Stimulated activated naive CD4-positive, alpha-beta T cell (primary cell): Measurements from ENCODE around the gene TMEM109.

Experiments
- DNase-seq, 6 experiments: peaks; one replicate each; lab custom pipeline; 2025; lab: John Stamatoyannopoulos, UW

The TMEM109 gene

DNA sequence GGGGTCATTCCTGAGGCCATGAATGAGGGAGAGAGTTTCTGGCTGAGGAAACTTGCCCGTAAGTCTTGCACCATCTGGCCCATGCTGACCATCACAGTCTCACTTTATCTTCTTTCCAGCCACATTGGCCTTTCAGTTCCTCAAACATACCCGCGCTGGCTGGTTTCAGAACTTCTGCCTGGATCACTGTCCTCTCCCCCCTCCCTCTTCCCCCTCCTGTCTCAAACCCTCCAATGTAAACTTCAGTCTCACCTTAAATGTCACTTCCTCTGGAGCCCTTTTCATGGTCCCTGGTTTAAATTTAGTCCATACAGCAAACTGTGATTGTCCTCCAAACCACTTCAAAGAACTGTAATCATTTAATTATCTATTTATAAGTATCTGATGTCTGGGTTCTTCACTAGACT is 3.7 kb upstream of the TMEM109 start:
- no peak for DNase-seq

DNA sequence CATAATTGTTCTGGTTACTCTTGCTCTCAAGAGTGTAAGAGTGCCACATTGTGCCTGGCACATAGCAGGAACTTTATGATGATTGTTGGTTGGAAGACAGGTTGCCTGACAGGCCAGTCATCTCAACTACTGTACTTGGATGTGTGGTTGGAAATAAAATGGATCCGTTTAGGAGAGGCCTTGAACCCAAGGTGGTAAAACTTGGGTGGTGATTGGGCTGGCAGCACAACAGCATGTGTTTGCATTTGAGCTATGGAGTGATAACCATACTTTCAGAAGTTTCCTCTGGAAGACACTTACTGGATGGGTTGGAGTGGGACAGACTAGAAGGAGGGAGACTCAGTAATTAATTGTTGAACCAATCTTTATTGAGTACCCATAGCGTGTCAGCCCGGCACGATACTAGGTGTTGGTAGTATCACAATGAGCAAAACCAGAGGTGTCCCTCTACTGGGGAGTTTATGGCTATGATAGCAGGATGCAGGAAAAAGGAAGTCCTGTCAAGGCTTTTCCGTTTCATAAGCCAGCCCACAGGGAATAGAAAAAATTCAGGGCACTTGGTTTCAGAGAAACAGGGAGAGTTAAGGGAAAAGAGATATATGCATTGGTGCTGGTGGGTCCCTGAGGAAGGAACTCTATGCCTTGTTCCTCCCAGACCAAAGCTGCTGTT is 3.1 kb upstream of the TMEM109 start:
- DNase-seq = no peak

DNA sequence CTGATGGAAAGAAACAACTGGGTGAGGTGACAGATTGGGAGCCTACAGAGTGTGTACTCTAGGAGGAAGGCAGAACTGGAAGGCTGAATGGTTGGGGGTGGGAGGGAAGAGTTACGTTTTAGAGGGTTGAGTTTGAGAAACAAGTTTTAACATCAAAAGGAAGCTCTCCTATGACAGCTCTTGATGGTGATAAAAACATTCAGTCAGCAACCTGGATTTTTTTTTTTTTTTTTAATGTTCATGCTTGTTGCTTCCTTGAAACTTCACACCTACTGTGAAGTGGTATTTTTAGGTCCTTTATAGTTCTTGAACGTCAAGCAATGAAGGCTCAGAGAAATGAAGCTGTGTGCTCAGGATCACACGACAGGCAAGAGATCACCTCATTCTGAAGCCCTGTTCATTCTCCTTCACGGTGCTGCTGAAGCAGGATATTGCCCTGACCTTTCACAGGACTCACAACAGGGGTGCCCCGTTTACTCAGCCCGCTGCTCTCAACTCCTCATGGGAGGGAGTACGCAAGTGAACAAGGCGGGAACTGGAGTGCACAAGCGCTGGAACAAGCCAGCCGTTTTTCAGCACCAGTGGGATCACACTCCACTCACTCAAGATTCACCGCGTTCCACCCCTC is 1.6 kb upstream of the TMEM109 start:
- DNase-seq = peak; percentile 23 to 82 (median 58)

DNA sequence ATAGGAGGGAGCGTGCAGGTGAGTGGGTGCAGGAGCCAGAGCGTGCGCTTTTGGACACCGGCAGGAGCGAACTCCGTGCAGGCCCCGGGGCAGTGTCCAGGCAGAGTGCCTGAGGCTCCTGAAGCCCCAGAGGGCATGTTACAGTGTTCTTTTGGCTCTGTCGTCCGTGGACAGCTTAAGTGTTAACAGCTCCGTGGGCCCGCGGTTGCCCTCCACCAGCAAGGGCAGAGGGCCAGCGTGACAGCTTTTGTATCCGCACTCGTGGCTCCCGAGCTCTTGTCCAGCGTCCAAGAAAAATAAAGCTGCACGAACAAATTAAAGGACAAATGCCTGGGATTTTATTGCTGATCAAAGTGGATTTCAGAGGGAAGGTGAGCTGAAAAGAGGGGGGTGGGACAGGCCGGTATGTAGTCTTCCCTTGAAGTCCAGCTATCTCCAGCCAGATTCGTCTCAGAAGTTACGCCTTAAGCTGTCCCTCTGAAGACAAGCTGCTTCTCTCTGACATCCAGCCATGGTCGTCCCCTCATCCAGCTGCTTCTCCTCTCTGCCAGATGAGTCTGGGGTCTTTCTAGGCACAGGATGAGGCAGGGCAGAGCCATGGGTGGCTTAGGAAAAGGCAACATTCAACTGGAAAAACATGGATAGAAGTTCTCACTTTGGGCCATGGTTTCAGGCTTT is 968 bp upstream of the TMEM109 start:
- no peak for DNase-seq

DNA sequence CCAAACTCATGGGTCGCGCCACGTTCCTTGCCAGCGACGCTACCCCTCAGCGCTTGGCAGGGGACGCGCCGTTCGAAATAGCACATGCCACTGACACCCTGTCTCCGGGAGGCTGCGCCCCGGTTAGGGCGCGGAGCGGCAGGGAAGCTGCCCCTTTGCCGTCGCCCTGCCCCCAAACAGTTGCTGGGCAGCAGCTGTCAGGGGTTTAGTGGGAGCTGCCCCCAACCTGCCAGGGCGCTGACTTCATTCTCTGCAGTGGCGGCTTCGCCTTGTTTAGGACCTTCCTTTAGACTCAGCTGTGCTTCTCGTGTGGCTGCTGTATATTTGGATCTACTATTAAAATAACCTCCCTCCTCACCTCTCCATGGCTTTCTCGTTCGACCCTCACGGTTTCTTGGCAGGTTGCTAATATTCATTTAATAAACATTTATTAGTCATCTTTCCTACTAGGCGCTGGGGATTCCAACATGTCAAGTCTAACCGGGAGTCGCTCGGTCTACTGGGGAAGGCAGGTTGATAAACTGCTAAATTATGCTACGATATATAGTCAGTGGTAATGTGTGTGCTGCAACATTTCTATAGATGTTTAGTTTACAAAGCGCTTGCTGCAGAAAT is 782 bp downstream of the TMEM109 start:
- DNase-seq = peak in 5 of 6 experiments; percentile 32 to 67 (median 42)

DNA sequence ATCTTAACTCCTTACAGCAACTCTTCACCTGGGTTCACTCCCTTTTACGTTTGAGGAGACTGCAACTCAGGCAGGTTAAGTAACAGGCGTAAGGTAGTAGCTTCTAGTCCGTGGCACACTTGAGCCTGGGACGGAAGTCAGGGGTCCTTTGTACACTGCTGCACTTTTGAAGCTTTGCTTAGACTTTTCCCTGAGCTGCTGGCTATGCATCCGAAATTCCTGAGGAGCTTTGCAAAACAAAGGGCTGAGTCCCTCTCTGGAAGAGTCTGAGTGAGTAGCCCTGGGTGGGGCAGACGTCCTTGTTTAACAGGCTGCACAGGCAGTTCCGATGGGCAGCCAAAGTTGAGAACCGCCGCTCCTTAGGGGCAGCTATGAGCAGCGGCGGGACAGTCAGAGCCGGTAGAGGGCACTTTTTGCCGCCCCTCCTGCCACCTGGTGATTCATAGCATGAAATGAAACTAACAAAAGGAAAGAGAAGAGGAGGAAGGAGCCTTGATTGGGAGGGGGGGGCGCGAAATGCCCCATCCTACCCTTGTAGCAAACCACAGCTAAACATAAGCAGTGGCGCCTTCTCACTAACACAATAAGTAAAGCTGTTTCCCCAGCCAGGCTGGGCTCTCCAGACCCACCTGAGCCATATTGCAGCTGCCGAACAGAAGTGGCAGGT is 1.4 kb downstream of the TMEM109 start:
- peak; percentile 37 to 61 (median 46) for DNase-seq

DNA sequence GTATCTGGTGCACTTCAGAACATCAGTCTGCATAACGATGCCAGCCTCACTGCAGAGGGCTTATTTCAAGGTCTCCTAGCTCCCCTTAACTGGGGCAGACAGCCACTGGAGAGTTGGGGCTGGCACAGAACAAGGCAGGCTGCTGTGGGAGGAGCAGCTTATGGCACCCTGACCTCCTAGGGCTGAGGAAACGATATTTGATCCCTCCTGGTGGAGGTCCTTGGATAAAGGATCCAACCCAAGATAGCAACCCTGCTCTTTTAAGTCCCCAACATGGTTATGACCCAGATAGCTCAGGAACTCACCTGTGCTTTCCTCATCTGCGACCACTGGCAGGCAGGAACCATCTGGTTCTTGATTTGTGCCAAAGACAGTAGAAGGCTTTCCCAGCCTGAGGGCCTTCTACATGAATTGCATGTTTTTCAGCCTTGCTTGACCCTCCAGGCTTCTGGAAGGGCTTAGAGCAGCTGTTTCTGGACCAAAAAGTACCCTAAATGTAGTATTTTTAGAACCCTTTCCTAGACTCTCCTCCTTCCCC is 2.8 kb downstream of the TMEM109 start:
- DNase-seq = no peak

DNA sequence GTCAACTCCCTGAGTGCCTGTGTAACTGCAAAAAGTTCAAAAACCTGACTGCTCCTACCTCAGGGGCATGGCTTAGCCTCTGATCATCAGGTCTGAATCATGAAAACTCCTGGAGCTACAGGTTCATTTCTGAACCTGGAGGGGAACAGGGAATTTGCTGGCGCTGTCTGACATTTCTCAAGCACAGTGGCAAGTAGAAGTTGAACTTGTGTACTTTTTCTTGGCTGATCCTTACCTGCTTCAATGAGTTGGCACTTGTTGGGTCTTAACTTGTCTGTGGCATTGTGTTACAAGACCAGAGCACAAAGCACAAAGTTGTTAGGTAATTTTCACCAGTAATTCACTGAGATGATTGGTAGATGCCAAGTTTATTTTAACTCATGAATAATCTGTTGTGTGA is 3.3 kb downstream of the TMEM109 start:
- DNase-seq = no peak

DNA sequence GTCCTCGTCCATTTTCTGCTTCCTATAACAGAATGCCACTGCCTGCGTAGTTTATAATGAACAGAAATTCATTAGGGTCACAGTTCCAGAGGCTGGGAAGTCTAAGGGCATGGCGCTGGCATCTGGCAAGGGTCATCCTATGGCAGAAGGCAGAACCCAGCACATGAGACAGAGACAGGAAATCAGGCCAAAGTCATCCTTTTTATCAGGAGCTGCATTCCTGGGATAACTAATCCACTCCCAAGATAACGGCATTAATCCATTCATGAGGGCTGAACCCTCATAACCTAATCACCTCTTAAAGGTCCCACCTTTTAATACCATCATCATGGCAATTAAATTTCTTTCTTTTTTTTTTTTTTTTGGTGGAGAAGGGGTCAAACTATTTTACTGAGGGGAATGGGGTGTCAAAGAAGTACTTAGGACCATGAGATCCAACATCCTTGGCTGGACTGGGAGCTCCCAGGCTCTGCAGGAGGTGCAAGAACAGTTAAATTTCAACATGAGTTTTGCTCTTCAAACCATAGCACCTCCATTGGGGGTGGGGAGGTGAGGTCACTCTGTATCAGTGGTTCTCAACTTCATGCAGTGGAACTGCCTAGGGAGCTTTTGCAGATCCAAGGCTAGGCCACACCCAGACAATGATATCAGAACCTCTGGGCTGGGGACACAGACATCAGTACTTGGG is 4.4 kb downstream of the TMEM109 start:
- no peak for DNase-seq

DNA sequence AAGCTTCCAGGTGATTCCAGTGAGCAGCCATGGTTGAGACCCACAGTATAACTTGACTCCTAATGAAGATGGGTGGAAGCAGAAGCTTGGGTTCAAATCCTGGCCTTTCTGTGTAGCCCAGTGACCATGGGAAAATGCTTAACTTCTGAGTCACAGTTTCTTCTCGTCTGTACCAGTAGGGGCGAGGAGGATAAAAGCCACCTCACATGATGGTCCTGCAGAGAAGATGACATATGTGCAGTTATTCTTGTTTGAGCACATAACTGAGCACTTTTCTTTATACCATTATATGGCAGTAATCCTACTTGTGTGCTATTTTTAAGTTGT is 4.9 kb downstream of the TMEM109 start:
- no peak for DNase-seq

DNA sequence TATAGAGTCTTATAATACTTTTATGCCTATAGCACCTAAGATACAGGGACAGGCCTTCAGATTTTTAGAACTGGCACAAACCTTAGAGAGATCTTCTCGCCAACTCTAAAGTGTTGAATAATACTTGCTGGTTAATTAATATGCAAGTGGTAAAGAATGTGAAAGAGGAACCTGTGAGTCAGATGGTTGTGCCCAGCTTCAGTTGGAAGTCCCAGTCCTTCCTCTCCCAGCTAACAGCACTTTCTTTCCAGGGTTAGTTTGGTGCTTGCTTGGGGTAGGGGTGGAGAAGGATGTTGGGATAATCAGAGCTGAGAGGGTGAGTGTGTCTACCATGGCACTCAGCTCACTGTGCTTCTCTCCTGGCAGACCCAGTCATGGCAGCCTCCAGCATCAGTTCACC is 5.4 kb downstream of the TMEM109 start:
- DNase-seq = no peak

DNA sequence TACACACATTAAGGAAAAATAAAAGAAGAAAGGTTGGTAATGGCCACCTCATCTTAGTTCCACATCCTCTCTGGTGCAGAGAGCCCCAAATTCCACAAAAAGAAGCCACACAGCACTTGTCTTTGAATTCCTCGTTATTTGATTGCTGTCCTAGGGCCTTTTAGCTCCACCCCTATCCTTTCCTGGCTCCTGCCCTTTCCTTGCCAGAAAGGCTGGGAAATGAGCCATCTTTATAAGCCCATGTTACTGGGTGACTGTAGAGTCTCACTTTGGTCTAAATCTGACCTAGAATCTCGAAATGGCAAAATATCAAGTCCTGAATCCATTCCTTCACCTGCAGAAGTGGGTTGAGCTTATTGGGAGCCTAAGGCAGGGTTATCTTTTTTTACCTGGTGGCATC is 6.0 kb downstream of the TMEM109 start:
- no peak for DNase-seq

DNA sequence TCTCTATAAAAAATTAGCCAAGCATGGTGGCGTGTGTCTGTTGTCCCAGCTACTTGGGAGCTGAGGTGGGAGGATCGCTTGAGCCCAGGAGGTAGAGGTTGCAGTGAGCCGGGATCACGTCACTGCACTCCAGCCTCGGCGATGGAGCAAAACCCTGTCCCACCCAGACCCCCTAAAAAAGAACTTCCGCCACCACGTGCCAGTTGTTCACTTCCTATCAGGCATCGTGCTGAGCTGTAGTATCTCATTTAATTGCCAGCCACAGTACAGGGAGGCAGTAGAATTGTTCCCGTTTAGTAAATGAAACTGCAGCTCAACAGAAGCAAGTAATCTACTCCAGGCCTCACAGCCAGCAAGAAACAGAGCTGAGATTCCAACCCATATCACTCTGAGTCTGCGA is 7.3 kb downstream of the TMEM109 start:
- DNase-seq = no peak

DNA sequence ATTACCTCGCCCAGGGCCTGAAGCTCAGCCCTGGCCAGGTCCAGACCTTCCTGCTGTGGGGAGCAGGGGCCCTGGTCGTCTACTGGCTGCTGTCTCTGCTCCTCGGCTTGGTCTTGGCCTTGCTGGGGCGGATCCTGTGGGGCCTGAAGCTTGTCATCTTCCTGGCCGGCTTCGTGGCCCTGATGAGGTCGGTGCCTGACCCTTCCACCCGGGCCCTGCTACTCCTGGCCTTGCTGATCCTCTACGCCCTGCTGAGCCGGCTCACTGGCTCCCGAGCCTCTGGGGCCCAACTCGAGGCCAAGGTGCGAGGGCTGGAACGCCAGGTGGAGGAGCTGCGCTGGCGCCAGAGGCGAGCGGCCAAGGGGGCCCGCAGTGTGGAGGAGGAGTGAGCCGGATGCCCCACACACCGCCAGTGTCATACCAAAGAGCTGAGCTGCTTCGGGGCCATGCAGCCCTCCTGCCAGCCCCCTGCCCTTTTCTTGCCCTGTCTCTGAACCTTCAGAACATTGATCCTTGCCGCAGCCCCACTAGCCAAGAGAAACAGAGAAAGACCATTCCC is 7.9 kb downstream of the TMEM109 start:
- DNase-seq = no peak

DNA sequence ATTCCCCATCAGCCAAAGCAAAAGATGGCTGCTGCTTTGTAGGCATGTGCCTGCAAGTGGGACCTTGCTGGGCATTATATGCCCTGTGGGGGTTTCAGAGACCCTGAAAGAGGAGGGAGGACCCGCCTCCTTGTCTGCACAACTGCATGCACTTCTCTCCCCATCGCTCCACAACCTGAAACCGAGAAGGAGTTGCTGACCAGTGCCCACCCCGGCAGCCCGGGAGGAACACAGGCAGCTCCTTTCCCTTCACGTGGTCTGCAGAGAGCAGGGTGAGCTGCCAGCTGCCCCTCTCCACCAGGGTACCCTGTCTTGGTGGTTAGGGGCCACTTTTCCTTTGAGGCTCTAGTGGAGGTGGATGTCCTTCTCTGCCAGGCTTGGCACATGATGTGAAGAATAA is 8.9 kb downstream of the TMEM109 start:
- DNase-seq = no peak

DNA sequence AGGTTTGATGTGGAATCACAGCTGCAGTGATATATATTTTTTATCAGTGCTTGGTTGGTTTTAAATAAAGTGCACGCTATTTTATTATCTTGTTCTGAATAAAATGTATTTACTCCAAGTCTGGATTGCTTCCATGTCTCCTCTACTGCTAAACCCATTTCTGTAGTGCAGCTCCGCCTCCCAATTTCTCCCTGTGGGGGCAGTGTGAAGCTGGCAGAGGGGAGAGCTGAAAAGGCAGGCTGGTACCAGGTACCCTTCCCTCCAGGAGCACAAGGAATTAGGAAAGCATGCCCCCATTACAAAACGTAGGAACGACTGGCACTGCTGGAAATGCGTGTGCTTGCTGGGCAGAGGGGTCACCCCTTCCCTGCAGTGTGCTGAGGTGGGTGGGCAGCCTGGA is 9.4 kb downstream of the TMEM109 start:
- no peak for DNase-seq

DNA sequence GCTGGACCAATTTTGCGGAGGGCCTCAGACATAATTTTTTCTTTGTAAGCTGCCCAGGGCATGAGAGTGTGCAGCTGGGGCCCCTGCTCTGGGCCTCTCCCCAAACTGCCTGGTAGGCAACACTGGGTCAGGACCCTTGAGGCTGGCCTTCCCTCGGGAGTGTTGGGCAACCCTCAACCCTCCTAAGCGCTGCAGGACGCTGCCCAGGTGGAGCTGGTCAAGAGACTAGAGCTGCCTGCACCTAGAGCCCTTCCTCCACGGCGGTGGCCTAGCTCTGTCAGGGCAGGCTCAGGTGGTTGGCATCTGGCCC is 9.8 kb downstream of the TMEM109 start:
- no peak for DNase-seq

DNA sequence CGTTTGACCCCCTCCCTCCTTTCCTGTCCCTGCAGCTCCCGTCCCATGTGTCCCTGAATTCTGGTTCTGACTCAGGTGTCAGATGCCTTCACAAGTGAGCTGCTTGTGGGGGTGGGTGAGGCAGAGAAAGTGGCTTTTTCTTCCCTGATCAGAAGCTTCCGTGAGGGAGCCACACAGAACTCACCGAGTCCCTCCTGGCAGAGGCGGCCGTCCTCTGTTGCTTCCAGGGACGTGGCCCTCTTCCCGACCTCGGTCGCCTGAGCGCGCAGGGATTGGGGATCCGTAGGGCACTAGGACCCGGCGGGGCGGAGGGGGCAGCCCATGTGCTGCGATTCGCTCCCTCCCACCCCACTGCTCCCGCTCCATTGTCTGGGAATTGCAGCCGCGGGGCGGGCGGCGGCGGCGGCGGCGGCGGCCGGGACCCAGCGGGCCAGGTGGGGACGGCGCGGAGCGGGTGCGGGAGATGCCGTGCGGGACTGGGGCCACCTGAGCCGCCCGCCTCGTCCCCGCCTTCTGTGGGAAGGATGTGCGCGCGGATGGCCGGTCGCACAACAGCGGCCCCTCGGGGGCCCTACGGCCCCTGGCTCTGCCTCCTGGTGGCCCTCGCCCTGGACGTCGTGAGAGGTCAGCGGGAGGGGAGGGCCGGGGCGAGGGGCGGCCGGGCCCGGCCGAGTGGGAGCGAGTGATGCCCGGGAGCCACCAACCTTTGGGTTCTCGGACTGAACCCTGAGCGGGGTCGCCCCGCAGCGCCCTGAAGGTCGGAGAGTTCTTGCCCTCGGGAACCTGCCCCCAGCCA is 10.3 kb downstream of the TMEM109 start, which contains the start of gene TMEM132A:
TMEM132A (plus strand) TSS at position 351 of the 796 bp plus-strand sequence; CDS start at position 525, 174 bp downstream.
- no peak for DNase-seq

DNA sequence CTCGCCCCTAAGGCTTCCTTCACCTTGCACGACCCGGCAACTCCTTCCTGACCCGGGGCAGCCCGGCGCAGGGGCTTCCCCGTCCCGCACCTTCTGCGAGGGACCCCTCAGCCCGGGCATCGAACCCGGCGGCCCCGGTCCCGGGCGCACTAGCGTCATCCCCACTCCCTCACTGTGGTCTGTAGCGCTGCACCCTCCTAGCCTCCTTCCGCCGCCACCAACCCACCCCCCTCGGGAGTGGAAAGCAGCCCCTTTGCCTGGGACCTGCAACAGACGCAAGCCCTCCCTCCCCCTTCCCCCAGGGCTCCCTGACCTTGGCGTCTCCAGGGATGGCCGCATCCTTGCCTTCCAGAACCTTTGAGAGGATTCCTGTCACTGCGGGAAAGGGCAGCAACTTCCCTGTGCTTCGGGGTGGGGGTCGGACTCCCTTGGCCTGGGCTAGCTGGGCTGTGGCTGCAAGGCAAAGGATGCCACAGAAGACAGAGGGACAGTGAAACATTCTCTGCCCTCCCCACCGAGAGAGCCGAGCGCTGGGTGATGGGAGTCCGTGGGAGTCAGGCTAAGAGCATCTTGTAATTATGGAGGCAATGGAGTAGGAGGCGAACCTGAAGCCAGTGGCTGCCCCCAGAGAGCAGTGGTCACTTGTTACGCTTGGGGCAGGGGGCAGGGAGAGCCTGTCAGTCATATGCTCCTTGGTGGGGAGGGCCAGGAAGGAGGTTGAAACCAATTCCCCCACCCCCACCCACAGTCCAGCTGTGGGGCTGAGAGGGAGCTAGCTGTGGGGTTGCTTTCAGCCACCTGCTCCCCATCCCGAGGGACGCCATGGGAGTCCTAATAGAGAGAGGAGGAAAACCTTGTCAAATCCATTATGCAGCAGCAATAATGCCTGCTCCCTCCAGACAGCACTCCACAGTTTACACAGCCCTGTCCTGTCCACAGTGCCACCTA is 11.2 kb downstream of the TMEM109 start:
- DNase-seq = no peak
